Measurements from ENCODE around the gene FYB1.

Gene FYB1

GRCh38 chr5:39091940-39092580 lies 127.3 kb downstream of the FYB1 start:
- Histone ChIP-seq H3K27me3 (ENCODE audit: control insufficient read depth, insufficient read depth, low read length) (no peaks in the 10 kb centered on the region), H3K9me3 (ENCODE audit: control insufficient read depth, insufficient read depth, low read depth, low read length) (no peaks in the 10 kb centered on the region; the same call in 1 of the 2 replicates), H3K4me1 (ENCODE audit: control insufficient read depth, insufficient read depth, low read length) (no peaks in the 10 kb centered on the region), H3K4me3 (ENCODE audit: low read depth, low read length) (no peak overlapping the region), H3K9ac (ENCODE audit: low read length) (no peak overlapping the region), H3K36me3 (ENCODE audit: control insufficient read depth, insufficient read depth, low read length) (no peaks in the 10 kb centered on the region), H3K27ac (ENCODE audit: low read depth, low read length) (no peak overlapping the region)

GRCh38 chr5:39083968-39084367 lies 135.4 kb downstream of the FYB1 start:
- H3K4me3 ChIP-seq (ENCODE audit: low read depth, low read length), result no peak overlapping the region
- H3K9ac ChIP-seq (ENCODE audit: low read length), result no peak overlapping the region
- no peak overlapping the region for H3K27ac ChIP-seq (ENCODE audit: low read depth, low read length)
- no peaks in the 10 kb centered on the region for H3K4me1 ChIP-seq (ENCODE audit: control insufficient read depth, insufficient read depth, low read length)
- no peaks in the 10 kb centered on the region for H3K9me3 ChIP-seq (ENCODE audit: control insufficient read depth, insufficient read depth, low read depth, low read length)
- no peaks in the 10 kb centered on the region for H3K36me3 ChIP-seq (ENCODE audit: control insufficient read depth, insufficient read depth, low read length)
- H3K27me3 ChIP-seq (ENCODE audit: control insufficient read depth, insufficient read depth, low read length), result no peaks in the 10 kb centered on the region

- no peaks in the 10 kb centered on the region for H3K36me3 ChIP-seq (ENCODE audit: control insufficient read depth, insufficient read depth, low read length)
- H3K9me3 ChIP-seq (ENCODE audit: control insufficient read depth, insufficient read depth, low read depth, low read length), result no peaks in the 10 kb centered on the region
- H3K4me3 ChIP-seq (ENCODE audit: low read depth, low read length), result no peak overlapping the region
- H3K27me3 ChIP-seq (ENCODE audit: control insufficient read depth, insufficient read depth, low read length), result no peaks in the 10 kb centered on the region
- no peak overlapping the region for H3K9ac ChIP-seq (ENCODE audit: low read length)
- H3K4me1 ChIP-seq (ENCODE audit: control insufficient read depth, insufficient read depth, low read length), result no peaks in the 10 kb centered on the region
- no peak overlapping the region for H3K27ac ChIP-seq (ENCODE audit: low read depth, low read length)
Measured at GRCh38 chr5:39082995-39083394, 136.4 kb downstream of the FYB1 start.

- Histone ChIP-seq H3K36me3 (ENCODE audit: control insufficient read depth, insufficient read depth, low read length) (no peaks in the 10 kb centered on the region), H3K9ac (ENCODE audit: low read length) (no peak overlapping the region), H3K9me3 (ENCODE audit: control insufficient read depth, insufficient read depth, low read depth, low read length) (no peaks in the 10 kb centered on the region), H3K27ac (ENCODE audit: low read depth, low read length) (no peak overlapping the region), H3K27me3 (ENCODE audit: control insufficient read depth, insufficient read depth, low read length) (no peaks in the 10 kb centered on the region), H3K4me3 (ENCODE audit: low read depth, low read length) (no peak overlapping the region), H3K4me1 (ENCODE audit: control insufficient read depth, insufficient read depth, low read length) (no peaks in the 10 kb centered on the region)
Measured at GRCh38 chr5:39080597-39081204, 138.7 kb downstream of the FYB1 start.

- H3K27me3 ChIP-seq (ENCODE audit: control insufficient read depth, insufficient read depth, low read length), result no peaks in the 10 kb centered on the region
- no peaks in the 10 kb centered on the region for H3K36me3 ChIP-seq (ENCODE audit: control insufficient read depth, insufficient read depth, low read length)
- no peak overlapping the region for H3K4me3 ChIP-seq (ENCODE audit: low read depth, low read length)
- H3K27ac ChIP-seq (ENCODE audit: low read depth, low read length), result no peak overlapping the region
- H3K9ac ChIP-seq (ENCODE audit: low read length), result no peak overlapping the region
- H3K9me3 ChIP-seq (ENCODE audit: control insufficient read depth, insufficient read depth, low read depth, low read length), result no peaks in the 10 kb centered on the region
- H3K4me1 ChIP-seq (ENCODE audit: control insufficient read depth, insufficient read depth, low read length), result no peaks in the 10 kb centered on the region
Measured at GRCh38 chr5:39080168-39080567, 139.2 kb downstream of the FYB1 start.

GRCh38 chr5:39079147-39079546 lies 140.2 kb downstream of the FYB1 start:
- Histone ChIP-seq H3K4me3 (ENCODE audit: low read depth, low read length) (no peak overlapping the region), H3K9ac (ENCODE audit: low read length) (no peak overlapping the region)

GRCh38 chr5:39076757-39077728 lies 142.3 kb downstream of the FYB1 start:
- Histone ChIP-seq H3K4me1 (ENCODE audit: control insufficient read depth, insufficient read depth, low read length) (0 out of 2 replicates have a peak, but pooled peaks cover 3% of the 10 kb centered on the region), H3K27ac (ENCODE audit: low read depth, low read length) (no peak overlapping the region), H3K9ac (ENCODE audit: low read length) (no peak overlapping the region), H3K36me3 (ENCODE audit: control insufficient read depth, insufficient read depth, low read length) (no peaks in the 10 kb centered on the region; the same call in 1 of the 2 replicates), H3K9me3 (ENCODE audit: control insufficient read depth, insufficient read depth, low read depth, low read length) (no peaks in the 10 kb centered on the region), H3K27me3 (ENCODE audit: control insufficient read depth, insufficient read depth, low read length) (no peaks in the 10 kb centered on the region), H3K4me3 (ENCODE audit: low read depth, low read length) (no peak overlapping the region)

More at GRCh38 chr5:39079147-39079546, 140.2 kb downstream of the FYB1 start:
- Histone ChIP-seq H3K27ac (ENCODE audit: low read depth, low read length) (no peak overlapping the region), H3K4me1 (ENCODE audit: control insufficient read depth, insufficient read depth, low read length) (no peaks in the 10 kb centered on the region), H3K9me3 (ENCODE audit: control insufficient read depth, insufficient read depth, low read depth, low read length) (no peaks in the 10 kb centered on the region), H3K36me3 (ENCODE audit: control insufficient read depth, insufficient read depth, low read length) (no peaks in the 10 kb centered on the region), H3K27me3 (ENCODE audit: control insufficient read depth, insufficient read depth, low read length) (no peaks in the 10 kb centered on the region)

GRCh38 chr5:39076101-39076756 lies 143.1 kb downstream of the FYB1 start:
- H3K27ac ChIP-seq (ENCODE audit: low read depth, low read length), result no peak overlapping the region

GRCh38 chr5:39074017-39074814 lies 145.1 kb downstream of the FYB1 start, which contains the start of gene RICTOR:
Gene RICTOR, minus strand, starts transcription at chr5:39074399. Its CDS starts 22 bp downstream, at chr5:39074377.
- Histone ChIP-seq H3K4me1 (ENCODE audit: control insufficient read depth, insufficient read depth, low read length) (0 out of 2 replicates have a peak, but pooled peaks cover 3% of the 10 kb centered on the region), H3K27me3 (ENCODE audit: control insufficient read depth, insufficient read depth, low read length) (no peaks in the 10 kb centered on the region), H3K9ac (ENCODE audit: low read length) (peak within 1 kb of the TSS; percentile 97), H3K27ac (ENCODE audit: low read depth, low read length) (peak within 1 kb of the TSS; percentile 98), H3K36me3 (ENCODE audit: control insufficient read depth, insufficient read depth, low read length) (no peaks in the 10 kb centered on the region; the same call in 1 of the 2 replicates), H3K4me3 (ENCODE audit: low read depth, low read length) (peak within 1 kb of the TSS; percentile 96), H3K9me3 (ENCODE audit: control insufficient read depth, insufficient read depth, low read depth, low read length) (no peaks in the 10 kb centered on the region)

More at GRCh38 chr5:39076101-39076756, 143.1 kb downstream of the FYB1 start:
- Histone ChIP-seq H3K9ac (ENCODE audit: low read length) (no peak overlapping the region), H3K4me3 (ENCODE audit: low read depth, low read length) (no peak overlapping the region), H3K9me3 (ENCODE audit: control insufficient read depth, insufficient read depth, low read depth, low read length) (no peaks in the 10 kb centered on the region), H3K27me3 (ENCODE audit: control insufficient read depth, insufficient read depth, low read length) (no peaks in the 10 kb centered on the region), H3K36me3 (ENCODE audit: control insufficient read depth, insufficient read depth, low read length) (no peaks in the 10 kb centered on the region; the same call in 1 of the 2 replicates), H3K4me1 (ENCODE audit: control insufficient read depth, insufficient read depth, low read length) (0 out of 2 replicates have a peak, but pooled peaks cover 3% of the 10 kb centered on the region)

GRCh38 chr5:39073767-39074016 lies 145.7 kb downstream of the FYB1 start:
- Histone ChIP-seq H3K4me1 (ENCODE audit: control insufficient read depth, insufficient read depth, low read length) (0 out of 2 replicates have a peak, but pooled peaks cover 3% of the 10 kb centered on the region), H3K36me3 (ENCODE audit: control insufficient read depth, insufficient read depth, low read length) (no peaks in the 10 kb centered on the region; the same call in 1 of the 2 replicates), H3K4me3 (ENCODE audit: low read depth, low read length) (peak overlapping the region; percentile 96), H3K9ac (ENCODE audit: low read length) (peak overlapping the region; percentile 97), H3K27me3 (ENCODE audit: control insufficient read depth, insufficient read depth, low read length) (no peaks in the 10 kb centered on the region), H3K9me3 (ENCODE audit: control insufficient read depth, insufficient read depth, low read depth, low read length) (no peaks in the 10 kb centered on the region), H3K27ac (ENCODE audit: low read depth, low read length) (0 out of 2 replicates have a peak overlapping the region, but pooled peaks have one; percentile 35)

All from HUES6 (cell line).